AG09309 (cell line): ENCODE measurements around the gene SLC35F3.

Experiments used
- DNase-seq: peaks from one replicate; pipeline ENCODE4 v3.0.0-alpha.2; 2010; ENCODE audit warnings: low read depth
- H3K4me3 ChIP-seq: 2 replicates; pipeline ENCODE4 v1.5.1; 2011; ENCODE audit warnings: mild to moderate bottlenecking, low read depth, low read length, moderate library complexity; ENCODE audit not compliant: control insufficient read depth
- CTCF ChIP-seq: IDR thresholded peaks from 2 replicates; pipeline ENCODE4 v1.5.1; 2011; ENCODE audit warnings: mild to moderate bottlenecking, low read depth, low read length, inconsistent platforms; ENCODE audit not compliant: insufficient read depth, control insufficient read depth; ENCODE audit errors: missing control alignments

Gene SLC35F3

GRCh38 chr1:234322979-234323378 lies 418.5 kb downstream of the SLC35F3 start:
- no peak for DNase-seq
- no peak overlapping the region for H3K4me3 ChIP-seq
- peak; percentile 27 for TF ChIP-seq CTCF

GRCh38 chr1:234324821-234325220 lies 420.3 kb downstream of the SLC35F3 start:
- DNase-seq = no peak
- TF ChIP-seq CTCF = no peak
- no peak overlapping the region for H3K4me3 ChIP-seq

- TF ChIP-seq CTCF = no peak
- H3K4me3 ChIP-seq = no peak overlapping the region; the same call in 1 of the 2 replicates
- DNase-seq = no peak
Observed at GRCh38 chr1:234325878-234326496, 421.5 kb downstream of the SLC35F3 start.

- TF ChIP-seq CTCF = peak; percentile 79
- no peak for DNase-seq
- peak overlapping the region; percentile 24 for H3K4me3 ChIP-seq
Observed at GRCh38 chr1:234326497-234327366, 422.3 kb downstream of the SLC35F3 start.

- DNase-seq = no peak
- TF ChIP-seq CTCF = no peak
- H3K4me3 ChIP-seq = no peak overlapping the region
Observed at GRCh38 chr1:234327577-234328164, 423.2 kb downstream of the SLC35F3 start.

GRCh38 chr1:234330843-234331215 lies 426.4 kb downstream of the SLC35F3 start:
- no peak overlapping the region for H3K4me3 ChIP-seq
- TF ChIP-seq CTCF = no peak
- DNase-seq = no peak
